ENCODE measurements around the gene FAM204A.
A peak's percentile ranks its signal among the peaks of the same experiment; 100 is the strongest.

FAM204A gene

GRCh38 chr10:118356628-118357027 lies 14.5 kb upstream of the FAM204A start:
- Histone ChIP-seq H3K4me1 (ENCODE audit: control insufficient read depth in 1 of 2, insufficient read depth in 1 of 2, low read depth in 1 of 2, low read length in 1 of 2) (no peaks in the 10 kb centered on the region), H3K27ac (no peak overlapping the region), H3K36me3 (no peaks in the 10 kb centered on the region), H3K4me3 (ENCODE audit: low read depth in 1 of 2, low read length in 1 of 2) (no peak overlapping the region), H3K9me3 (no peaks in the 10 kb centered on the region), H3K27me3 (peaks cover 93% of the 10 kb centered on the region)
- no peak for TF ChIP-seq CTCF (IDR thresholded peaks at IDR 0.05)

DNA sequence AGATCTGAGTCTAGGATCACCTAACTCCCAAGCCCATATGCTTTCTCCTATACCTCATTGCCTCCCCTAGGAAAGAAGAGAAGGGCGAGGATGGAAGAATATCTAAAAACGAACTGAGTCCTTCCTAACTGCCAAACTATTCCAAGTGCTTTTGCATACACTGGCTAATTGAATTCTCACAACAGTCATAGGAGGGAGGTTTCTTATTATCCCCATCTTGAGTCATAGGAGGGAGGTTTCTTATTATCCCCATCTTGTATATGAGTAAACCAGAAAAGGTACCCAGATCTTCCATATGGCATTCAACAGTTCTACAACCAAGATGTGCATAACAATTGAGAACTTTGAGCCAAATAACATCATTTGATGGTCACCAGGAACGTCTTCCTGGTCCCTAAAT lies 13.1 kb upstream of the FAM204A start:
- no peaks in the 10 kb centered on the region for H3K4me1 ChIP-seq (ENCODE audit: control insufficient read depth in 1 of 2, insufficient read depth in 1 of 2, low read depth in 1 of 2, low read length in 1 of 2)
- TF ChIP-seq CTCF (IDR thresholded peaks at IDR 0.05): no peak

DNA sequence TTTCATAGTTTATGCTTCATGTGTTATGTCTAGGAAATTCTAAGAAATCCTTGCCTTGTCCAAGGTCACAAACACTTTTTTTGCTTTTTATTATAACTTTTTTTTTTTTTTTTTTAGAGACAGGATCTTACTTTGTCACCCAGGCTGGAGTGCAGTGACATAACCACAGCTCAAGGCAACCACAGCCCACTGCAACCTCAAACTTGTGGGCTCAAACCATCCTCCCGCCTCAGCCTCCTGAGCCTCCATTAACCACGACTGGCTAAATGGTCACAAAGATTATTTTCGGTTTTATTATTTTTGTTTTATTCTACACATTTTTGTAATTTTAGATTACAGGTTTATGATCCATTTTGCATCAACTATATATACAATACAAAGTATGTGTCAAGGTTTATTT lies 7.1 kb upstream of the FAM204A start:
- H3K4me1 ChIP-seq (ENCODE audit: control insufficient read depth in 1 of 2, insufficient read depth in 1 of 2, low read depth in 1 of 2, low read length in 1 of 2): no peaks in the 10 kb centered on the region
- H3K27me3 ChIP-seq: peaks cover 93% of the 10 kb centered on the region
- H3K36me3 ChIP-seq: no peaks in the 10 kb centered on the region
- H3K9me3 ChIP-seq: no peaks in the 10 kb centered on the region
- H3K27ac ChIP-seq: no peak overlapping the region
- TF ChIP-seq CTCF (IDR thresholded peaks at IDR 0.05): no peak
- H3K4me3 ChIP-seq (ENCODE audit: low read depth in 1 of 2, low read length in 1 of 2): no peak overlapping the region

More for the DNA sequence above, 13.1 kb upstream of the FAM204A start:
- no peak overlapping the region for H3K27ac ChIP-seq
- H3K27me3 ChIP-seq: peaks cover 93% of the 10 kb centered on the region
- no peak overlapping the region for H3K4me3 ChIP-seq (ENCODE audit: low read depth in 1 of 2, low read length in 1 of 2)
- H3K9me3 ChIP-seq: no peaks in the 10 kb centered on the region
- H3K36me3 ChIP-seq: no peaks in the 10 kb centered on the region

DNA sequence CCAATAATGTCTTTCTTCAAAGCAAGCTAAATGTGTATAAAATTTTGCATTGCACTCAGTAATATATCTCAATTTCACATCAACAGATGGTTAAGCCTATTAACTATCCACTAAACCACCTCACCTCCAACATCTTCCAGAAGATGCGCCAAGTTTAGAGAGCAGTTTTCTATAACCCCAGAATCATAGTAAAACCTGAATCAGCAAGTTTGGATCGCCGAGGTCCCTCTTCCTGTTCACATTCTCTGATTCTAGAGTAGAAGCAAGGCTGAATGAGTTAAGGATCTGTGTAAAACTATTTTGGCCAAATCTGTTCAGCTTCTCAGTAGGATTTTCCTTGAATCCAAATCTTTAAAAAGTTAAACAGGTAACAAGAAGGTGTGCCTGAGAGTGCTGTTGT lies 1.4 kb upstream of the FAM204A start:
- no peak for TF ChIP-seq CTCF (IDR thresholded peaks at IDR 0.05)
- H3K4me3 ChIP-seq (ENCODE audit: low read depth in 1 of 2, low read length in 1 of 2): no peak overlapping the region
- peaks cover 37% of the 10 kb centered on the region for H3K27me3 ChIP-seq
- no peaks in the 10 kb centered on the region for H3K9me3 ChIP-seq
- peaks cover 25 to 29% of the 10 kb centered on the region in 2 experiments for H3K4me1 ChIP-seq (ENCODE audit: control insufficient read depth in 1 of 2, insufficient read depth in 1 of 2, low read depth in 1 of 2, low read length in 1 of 2)
- no peaks in the 10 kb centered on the region for H3K36me3 ChIP-seq
- no peak overlapping the region for H3K27ac ChIP-seq

- no peak overlapping the region for H3K4me3 ChIP-seq (ENCODE audit: low read depth in 1 of 2, low read length in 1 of 2)
- peaks cover 25 to 29% of the 10 kb centered on the region in 2 experiments for H3K4me1 ChIP-seq (ENCODE audit: control insufficient read depth in 1 of 2, insufficient read depth in 1 of 2, low read depth in 1 of 2, low read length in 1 of 2)
- H3K27ac ChIP-seq: no peak overlapping the region
- no peak for TF ChIP-seq CTCF (IDR thresholded peaks at IDR 0.05)
- H3K27me3 ChIP-seq: peaks cover 33% of the 10 kb centered on the region
- H3K36me3 ChIP-seq: no peaks in the 10 kb centered on the region
- no peaks in the 10 kb centered on the region for H3K9me3 ChIP-seq
These were observed 991 bp upstream of the FAM204A start for GRCh38 chr10:118343115-118343514.

- no peak for TF ChIP-seq CTCF (IDR thresholded peaks at IDR 0.05)
- H3K4me3 ChIP-seq (ENCODE audit: low read depth in 1 of 2, low read length in 1 of 2): peak overlapping the region; percentile 70 to 95
- peak overlapping the region; percentile 80 for H3K27ac ChIP-seq
- no peaks in the 10 kb centered on the region for H3K36me3 ChIP-seq
- H3K27me3 ChIP-seq: peaks cover 29% of the 10 kb centered on the region
- no peaks in the 10 kb centered on the region for H3K9me3 ChIP-seq
- H3K4me1 ChIP-seq (ENCODE audit: control insufficient read depth in 1 of 2, insufficient read depth in 1 of 2, low read depth in 1 of 2, low read length in 1 of 2): peaks cover 25 to 29% of the 10 kb centered on the region in 2 experiments
These were observed 505 bp upstream of the FAM204A start for GRCh38 chr10:118342638-118343020.
